Measurements from ENCODE around the gene CD300LG. TPM values are rescaled to one million over a fixed set of nuclear protein-coding genes. Genes with fewer than 3 reads are reported as not detected.
A peak's percentile ranks its signal among the peaks of the same experiment; 100 is the strongest.

Gene CD300LG
- total RNA-seq, 2 experiments from 2014 or later = not detected

GRCh38 chr17:43877451-43878155 lies 30.6 kb downstream of the CD300LG start:
- H3K27ac ChIP-seq (ENCODE audit: low read depth, low read length, poor library complexity, severe bottlenecking) = no peak overlapping the region
- H3K9me3 ChIP-seq (ENCODE audit: low read length) = no peaks in the 10 kb centered on the region
- no peaks in the 10 kb centered on the region for H3K9me2 ChIP-seq (ENCODE audit: insufficient read depth, low read length)
- no peaks in the 10 kb centered on the region for H3K4me1 ChIP-seq (ENCODE audit: insufficient read depth, low read length, poor library complexity, severe bottlenecking)
- no peak for DNase-seq (ENCODE audit: low spot score)
- no peak overlapping the region for H3K4me2 ChIP-seq (ENCODE audit: low read length)
- no peaks in the 10 kb centered on the region for H3K79me2 ChIP-seq (ENCODE audit: insufficient read depth, low read depth, low read length)
- CTCF ChIA-PET (ENCODE audit: unreplicated experiment) = interaction anchor here (0.5 to 0.6 kb wide), 2 partner anchors 39 to 47 kb away, joined by 3 read pairs; no protein-coding TSS in a partner anchor
- H4K20me1 ChIP-seq (ENCODE audit: insufficient read depth, low read length) = no peaks in the 10 kb centered on the region
- H3K4me3 ChIP-seq (ENCODE audit: low read depth, low read length, poor library complexity, severe bottlenecking) = no peak overlapping the region
- no TSS peak for BruUV-seq (replicated peaks)
- no peaks in the 10 kb centered on the region for H3K36me3 ChIP-seq (ENCODE audit: insufficient read depth, low read length)
- no peak overlapping the region for H2AFZ ChIP-seq (ENCODE audit: low read length)
- intact Hi-C loops (cut with micrococcal nuclease; ENCODE audit: unreplicated experiment) = no loop called here
- POLR2A ChIA-PET = interaction anchor here (0.6 kb wide), 2 partner anchors 156 to 245 kb away, joined by 3 to 4 read pairs; no protein-coding TSS in a partner anchor
- TF ChIP-seq CTCF (conservative IDR thresholded peaks at IDR 0.05; ENCODE audit: low read length) (no peak), EZH2phosphoT487 (IDR thresholded peaks at IDR 0.05; ENCODE audit: borderline replicate concordance, low read depth, low read length) (no peak)

GRCh38 chr17:43878260-43879175 lies 31.5 kb downstream of the CD300LG start:
- BruUV-seq (replicated peaks) = no TSS peak
- POLR2A ChIA-PET = interaction anchor here (0.6 kb wide), 1 partner anchor 244 kb away, joined by 3 read pairs; no protein-coding TSS in a partner anchor

More at GRCh38 chr17:43878260-43879175, 31.5 kb downstream of the CD300LG start:
- H3K27ac ChIP-seq (ENCODE audit: low read depth, low read length, poor library complexity, severe bottlenecking) = no peak overlapping the region
- CTCF ChIA-PET (ENCODE audit: unreplicated experiment) = interaction anchor here (0.5 kb wide), 1 partner anchor 40 kb away, joined by 3 read pairs; no protein-coding TSS in a partner anchor
- no peaks in the 10 kb centered on the region for H3K9me2 ChIP-seq (ENCODE audit: insufficient read depth, low read length)
- H3K4me2 ChIP-seq (ENCODE audit: low read length) = no peak overlapping the region
- intact Hi-C loops (cut with micrococcal nuclease; ENCODE audit: unreplicated experiment) = no loop called here
- peak; percentile 54 for DNase-seq (ENCODE audit: low spot score)
- no peaks in the 10 kb centered on the region for H3K4me1 ChIP-seq (ENCODE audit: insufficient read depth, low read length, poor library complexity, severe bottlenecking)
- no peaks in the 10 kb centered on the region for H4K20me1 ChIP-seq (ENCODE audit: insufficient read depth, low read length)
- H3K4me3 ChIP-seq (ENCODE audit: low read depth, low read length, poor library complexity, severe bottlenecking) = no peak overlapping the region
- H3K79me2 ChIP-seq (ENCODE audit: insufficient read depth, low read depth, low read length) = no peaks in the 10 kb centered on the region
- H2AFZ ChIP-seq (ENCODE audit: low read length) = no peak overlapping the region
- H3K9me3 ChIP-seq (ENCODE audit: low read length) = no peaks in the 10 kb centered on the region
- TF ChIP-seq CTCF (conservative IDR thresholded peaks at IDR 0.05; ENCODE audit: low read length) (peak; percentile 87), EZH2phosphoT487 (IDR thresholded peaks at IDR 0.05; ENCODE audit: borderline replicate concordance, low read depth, low read length) (no peak)
- H3K36me3 ChIP-seq (ENCODE audit: insufficient read depth, low read length) = no peaks in the 10 kb centered on the region

All from OCI-LY7 (cell line).